Activated naive CD8-positive, alpha-beta T cell treated with anti-CD3 and anti-CD28 coated beads, Interleukin-2, amount 10 ng/mL, durations not matched to agents 7 days and 5 days (primary cell): ENCODE measurements around the gene AGXT. TPM values are rescaled to one million over a fixed set of nuclear protein-coding genes. Genes with fewer than 3 reads are reported as not detected.

ENCODE experiments used
- total RNA-seq, 2 experiments: library from RNA; stranded (reverse); gene quantifications; one replicate each; pipeline ENCODE4 v1.2.3, GENCODE V29; 2021

Gene AGXT
- total RNA-seq, 2 experiments from 2014 or later: not detected

Other genes starting within 250 kb of the AGXT start
- 10 to 100 TPM; 19.2 to 19.3 TPM for gene GPR35, start 243.3 kb upstream of the AGXT start, total RNA-seq
- gene AQP12B, start 185.9 kb upstream of the AGXT start, total RNA-seq: not detected
- gene AQP12A, start 177.0 kb upstream of the AGXT start, total RNA-seq: not detected
- gene KIF1A, start 48.6 kb upstream of the AGXT start, total RNA-seq: 1 to 10 TPM; 2.0 to 2.3 TPM
- gene MAB21L4, start 27.3 kb downstream of the AGXT start, total RNA-seq: not detected
- not detected for gene CROCC2, start 37.5 kb downstream of the AGXT start, total RNA-seq
- 10 to 100 TPM; 14.5 to 18.7 TPM for gene SNED1, start 129.8 kb downstream of the AGXT start, total RNA-seq
- gene MTERF4, start 233.5 kb downstream of the AGXT start, total RNA-seq: 10 to 100 TPM; 88.1 to 88.9 TPM